HCEC 1CT (cell line): ENCODE data around the gene OR2S2.

Source experiments
- DNase-seq: peaks from one replicate; pipeline ENCODE4 v3.0.0-alpha.2; 2017

The OR2S2 gene

DNA sequence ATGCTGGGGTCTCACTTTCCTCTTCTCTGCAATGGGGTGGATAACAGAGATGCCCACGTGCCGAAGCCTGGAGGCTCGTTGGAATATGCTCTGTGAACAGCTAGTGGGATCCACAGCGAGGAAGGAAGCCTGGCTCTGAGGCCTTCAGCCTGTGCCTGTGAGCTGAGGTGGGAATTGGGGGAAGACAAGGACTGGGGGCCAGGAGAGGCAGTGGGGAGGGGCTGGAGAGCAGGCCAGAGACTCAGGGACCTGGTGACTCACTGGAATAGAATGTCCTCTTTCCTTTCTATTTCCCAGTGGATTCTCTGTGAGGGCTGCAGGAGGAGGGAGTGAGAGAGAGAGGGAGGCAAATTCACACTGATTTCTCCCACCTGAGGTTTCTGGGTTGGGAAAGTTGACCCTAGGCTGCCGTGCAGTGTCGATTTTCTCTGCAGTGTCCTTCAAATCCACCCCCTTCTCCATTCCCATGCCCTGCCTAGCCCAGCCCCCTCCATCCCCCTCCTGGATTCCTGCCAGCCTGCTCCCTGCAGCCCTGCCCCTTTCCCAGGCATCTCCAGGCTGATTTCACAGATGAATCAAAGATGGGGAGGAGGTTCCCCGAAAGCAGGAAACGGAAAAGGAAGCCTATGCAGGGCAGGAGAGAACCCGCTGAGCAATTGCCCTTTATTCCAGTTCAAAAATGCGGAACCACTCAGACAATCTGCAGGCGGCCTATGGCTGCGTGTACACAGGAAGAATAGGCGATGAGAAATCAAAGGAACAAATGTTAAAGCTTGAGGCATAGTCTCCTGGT, 50.0 kb downstream of the OR2S2 start:
- DNase-seq = peak; percentile 94
